DMS 273 (cell line): ENCODE results near the gene PDE4D.

Experiments used
- DNase-seq: peaks from one replicate; lab custom pipeline; 2025; ENCODE audit not compliant: unreplicated experiment; lab: John Stamatoyannopoulos, UW

Gene PDE4D

DNA sequence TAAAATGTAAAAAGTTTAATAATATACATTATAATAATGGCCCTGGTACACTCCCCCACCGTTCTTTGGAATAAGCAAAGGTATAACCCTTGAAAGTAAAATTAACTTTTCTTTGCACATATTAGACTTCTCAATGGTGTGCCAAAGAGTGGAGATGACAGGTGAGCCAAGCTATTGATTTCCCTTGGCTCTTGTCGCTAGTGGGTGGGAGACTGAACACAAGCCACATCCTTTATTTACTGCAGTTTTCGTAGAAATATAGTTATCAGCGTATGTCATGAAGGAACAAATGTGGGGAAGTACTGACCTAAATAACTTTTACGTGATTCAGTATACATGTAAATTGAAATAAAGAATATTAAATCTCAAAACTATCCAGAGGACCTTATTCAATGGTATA lies 761.4 kb downstream of the PDE4D start:
- no peak for DNase-seq

DNA sequence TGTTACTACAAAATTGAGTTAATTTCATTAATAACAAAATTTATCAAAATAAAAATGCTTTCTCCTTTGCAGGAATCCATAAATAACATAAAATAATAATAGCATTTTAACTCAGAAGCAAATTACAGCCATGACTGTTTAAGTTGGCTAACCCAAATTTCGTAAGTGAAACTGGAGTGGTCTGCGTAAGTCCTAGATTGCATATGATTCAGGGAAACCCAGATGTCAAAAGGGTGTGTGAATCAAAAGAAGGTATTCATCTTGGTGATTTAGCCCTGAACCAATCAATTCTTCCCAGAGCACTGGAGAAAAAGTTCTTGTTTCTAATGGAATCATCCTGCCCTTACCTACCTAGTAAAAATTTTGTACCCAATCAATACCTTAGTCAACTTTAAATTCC lies 763.1 kb downstream of the PDE4D start:
- no peak for DNase-seq

DNA sequence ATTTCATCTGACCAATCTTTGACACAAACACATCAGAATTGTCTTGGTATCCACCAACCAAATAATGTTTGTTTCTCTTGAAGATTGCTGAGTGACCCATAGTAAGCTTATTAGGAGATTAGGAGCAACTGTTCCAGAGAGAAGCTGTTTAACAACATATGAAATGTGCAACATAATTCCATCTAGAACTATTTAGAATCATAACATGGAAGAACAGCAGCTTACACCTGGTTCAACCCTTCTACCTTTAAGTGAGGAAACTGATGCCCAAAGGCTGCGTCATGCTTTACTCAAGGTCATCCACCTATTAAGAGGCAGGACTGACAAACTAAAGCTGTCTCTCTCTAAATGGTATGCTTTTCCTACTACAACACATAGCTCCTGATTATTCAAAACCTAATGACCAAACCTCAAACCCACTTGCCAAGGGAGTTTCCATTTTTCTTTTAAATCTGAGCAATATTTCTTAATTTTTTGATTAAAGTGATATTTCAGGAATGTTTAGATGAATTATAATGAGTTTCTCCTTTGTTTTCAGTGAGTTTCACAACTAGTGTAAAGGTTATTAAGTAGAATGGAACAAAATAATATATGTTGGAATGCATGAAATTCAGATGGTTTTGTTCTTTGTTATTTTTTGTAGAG lies 764.8 kb downstream of the PDE4D start:
- DNase-seq = no peak

DNA sequence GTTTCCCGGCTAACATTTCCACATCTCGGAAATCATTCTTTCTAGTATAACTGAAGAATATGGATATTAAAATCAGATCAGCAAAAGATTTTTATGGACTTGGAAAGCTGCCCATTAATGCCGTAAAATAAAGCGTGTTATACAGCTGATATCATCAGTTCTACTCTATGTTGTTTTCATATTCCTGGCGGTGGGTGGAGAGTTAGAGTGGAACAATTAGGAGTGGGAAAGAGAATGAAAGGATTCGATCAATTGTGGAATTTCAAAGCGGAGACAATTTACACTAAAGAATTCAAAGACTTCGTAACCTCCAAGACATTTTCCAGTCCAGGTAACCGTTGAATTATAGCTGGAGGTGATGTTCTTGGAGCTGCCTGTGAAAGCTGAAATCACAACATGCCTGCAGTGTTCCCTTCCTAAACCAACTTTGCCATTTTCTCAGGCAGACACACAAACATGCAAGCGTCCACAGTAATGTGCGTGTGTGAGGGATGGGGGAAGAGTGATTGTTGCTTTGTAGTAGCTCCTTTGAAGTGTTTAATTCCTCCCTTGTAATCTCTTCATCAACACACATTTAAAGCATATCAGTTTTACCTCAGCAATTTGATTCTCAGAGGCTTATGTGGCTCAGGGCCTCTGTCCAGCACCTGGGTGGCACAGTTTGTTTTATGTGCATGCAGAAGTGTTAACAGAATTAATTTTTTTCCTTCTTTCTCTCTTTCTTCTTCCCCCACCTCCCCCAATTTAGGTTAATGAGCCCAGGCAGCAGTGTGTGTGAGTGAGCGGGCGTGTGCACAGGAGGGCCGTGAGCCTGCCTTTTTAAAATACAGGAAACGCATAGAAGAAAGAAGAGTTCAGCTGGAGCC lies 766.6 kb downstream of the PDE4D start:
- DNase-seq = no peak

DNA sequence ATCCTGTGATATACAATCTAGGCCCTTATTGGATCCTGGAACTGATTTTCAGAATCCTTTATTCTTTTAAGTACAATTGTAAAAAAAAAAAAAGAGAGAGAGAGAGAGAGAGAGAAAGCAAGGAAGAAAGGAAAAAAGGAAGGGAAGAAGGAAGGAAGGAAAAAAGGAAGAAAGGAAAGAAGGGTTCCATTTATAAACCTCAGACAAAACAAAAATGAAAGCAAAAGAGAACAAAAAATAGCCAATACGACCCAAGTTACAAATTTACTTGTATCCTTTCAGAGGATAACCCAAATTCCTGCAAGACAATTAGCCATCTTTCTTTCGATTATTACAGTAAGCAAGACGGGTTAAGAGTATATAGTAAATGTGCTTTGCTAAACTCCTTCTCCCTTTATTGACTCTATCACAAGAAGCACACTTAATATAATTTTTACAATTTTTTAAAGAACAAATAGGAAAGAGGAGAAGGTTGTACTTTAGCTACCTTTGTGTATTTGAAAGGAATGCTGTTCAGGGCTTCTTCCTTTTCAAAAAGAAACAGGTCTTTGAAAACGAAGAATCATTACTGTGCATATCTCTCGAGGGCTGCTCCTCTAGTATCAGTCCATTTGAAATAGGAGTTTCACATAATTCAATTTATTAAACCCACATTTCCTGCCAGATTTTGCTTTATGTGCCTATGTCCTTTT lies 767.4 kb downstream of the PDE4D start:
- DNase-seq = no peak

DNA sequence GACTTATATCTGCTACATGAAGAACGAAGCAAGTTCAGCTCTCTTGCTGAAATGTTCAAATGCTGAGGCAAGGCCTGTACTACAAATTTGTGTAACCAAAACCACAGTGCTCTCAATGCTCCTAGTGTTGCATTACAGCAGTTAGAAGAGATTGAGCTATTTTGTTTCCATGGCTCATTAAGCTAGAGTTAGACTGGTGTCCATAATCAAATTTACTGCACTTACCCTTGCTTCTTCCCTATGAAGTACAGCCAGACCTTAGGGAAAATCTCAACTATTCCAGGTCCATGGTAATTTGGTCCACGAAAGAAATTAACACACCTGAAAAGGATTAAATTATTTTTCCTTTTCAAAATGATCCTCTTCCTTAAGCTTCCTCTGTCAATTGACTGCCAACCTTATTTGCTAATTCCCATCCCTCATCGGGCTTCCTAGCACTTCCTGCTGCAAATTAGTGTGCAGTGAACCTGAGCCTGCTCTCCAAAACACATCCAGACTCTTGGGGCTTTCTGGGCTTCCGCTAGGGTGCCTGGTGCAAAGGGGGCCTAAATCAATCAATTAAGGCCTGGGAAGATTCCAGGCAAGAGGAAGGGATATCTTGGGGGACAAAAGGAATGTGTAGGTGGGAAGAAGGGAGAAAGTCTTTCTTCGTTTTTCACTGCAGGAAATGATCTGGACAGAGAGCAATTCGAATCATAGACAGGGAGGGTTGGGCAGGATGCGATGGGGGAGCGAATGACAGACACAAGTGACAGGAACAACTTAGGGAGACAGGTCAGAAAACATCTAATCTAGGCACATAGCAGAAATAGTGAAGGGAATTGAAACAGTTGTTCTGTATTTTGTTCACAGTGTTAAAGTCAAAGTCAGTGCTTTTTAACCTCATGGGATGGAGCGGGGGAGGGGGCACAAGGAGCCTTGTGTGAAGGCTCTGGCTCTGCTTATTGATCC lies 768.2 kb downstream of the PDE4D start:
- DNase-seq = no peak

DNA sequence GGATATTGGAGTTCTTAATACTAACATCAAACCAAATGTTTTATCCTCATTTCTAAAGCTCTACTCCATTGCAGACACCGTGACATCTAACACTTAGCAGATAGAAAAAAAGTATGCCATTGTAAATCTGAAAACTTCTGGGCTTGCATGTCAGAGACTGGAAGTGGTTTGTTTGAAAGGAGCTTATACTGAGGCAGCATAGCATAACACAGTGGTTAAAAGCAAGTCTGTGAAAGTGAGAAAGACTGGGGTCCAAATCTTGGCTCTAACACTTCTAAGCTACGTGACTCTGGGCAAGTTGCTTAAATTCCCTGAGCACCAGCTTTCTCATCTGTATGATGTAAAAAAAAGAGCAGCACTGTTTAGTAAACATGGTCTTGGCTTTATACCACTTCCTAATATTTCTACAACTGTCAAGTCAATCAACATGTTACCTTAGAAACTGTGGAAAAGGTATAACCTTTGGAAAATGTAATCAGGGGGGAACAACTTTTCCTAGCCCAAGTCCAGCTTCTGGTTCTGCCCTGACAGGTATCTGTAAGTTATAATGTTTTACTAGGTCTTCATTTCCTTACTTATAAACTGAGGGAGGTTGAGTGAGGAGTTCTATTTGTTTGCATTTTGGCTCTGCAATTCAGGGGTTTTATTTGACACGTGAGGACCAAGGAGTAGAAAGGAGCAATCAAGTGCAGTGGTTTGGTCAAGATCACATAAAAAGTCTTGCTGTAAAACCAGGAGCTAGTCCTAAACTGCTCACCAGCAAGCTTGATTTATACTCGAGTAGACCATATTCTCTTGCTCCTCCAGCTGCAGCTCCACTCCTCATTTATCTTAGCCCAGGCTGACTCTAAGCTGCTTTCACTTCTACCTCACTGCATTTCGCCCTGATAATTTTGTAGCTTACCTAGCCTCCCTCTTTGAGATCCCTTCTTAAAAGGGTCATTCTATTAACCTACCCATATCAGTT lies 769.6 kb downstream of the PDE4D start:
- no peak for DNase-seq

DNA sequence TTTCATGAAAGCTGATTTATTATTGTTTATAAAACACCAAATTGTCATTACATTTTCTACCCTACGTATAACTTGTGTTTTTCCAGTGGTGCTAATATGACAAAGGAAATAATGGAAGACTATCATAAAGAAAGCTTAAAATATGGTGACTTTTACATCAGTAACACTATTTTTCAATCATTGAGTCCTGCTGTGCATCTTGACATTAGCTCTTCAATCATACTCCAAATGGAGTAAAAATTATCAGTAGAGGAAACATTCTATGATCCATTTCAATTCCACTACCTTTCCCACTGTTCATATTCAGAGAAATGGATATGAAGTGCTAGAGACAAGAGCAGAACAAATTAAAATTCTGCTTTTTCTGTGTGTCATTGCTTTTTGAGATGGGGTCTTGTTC lies 774.0 kb downstream of the PDE4D start:
- DNase-seq = no peak

DNA sequence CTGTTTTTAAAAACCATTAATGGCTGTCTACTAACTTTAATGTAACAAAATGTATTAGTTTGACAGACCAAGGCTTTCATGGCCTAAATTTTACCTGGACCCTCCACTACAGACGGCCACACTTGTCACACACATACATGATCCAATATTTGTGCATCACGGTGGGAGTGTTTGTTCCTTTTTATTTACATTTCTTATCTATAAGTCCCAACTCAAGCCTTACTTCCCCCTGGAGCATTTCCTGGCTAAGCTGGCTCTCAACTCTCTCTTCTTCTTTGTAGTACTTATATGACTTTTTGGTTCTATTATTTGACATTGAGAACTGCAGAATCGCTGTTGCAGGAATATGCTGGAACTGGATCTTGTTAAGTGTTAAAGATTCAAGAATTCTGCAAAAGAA lies 776.2 kb downstream of the PDE4D start:
- DNase-seq = no peak

DNA sequence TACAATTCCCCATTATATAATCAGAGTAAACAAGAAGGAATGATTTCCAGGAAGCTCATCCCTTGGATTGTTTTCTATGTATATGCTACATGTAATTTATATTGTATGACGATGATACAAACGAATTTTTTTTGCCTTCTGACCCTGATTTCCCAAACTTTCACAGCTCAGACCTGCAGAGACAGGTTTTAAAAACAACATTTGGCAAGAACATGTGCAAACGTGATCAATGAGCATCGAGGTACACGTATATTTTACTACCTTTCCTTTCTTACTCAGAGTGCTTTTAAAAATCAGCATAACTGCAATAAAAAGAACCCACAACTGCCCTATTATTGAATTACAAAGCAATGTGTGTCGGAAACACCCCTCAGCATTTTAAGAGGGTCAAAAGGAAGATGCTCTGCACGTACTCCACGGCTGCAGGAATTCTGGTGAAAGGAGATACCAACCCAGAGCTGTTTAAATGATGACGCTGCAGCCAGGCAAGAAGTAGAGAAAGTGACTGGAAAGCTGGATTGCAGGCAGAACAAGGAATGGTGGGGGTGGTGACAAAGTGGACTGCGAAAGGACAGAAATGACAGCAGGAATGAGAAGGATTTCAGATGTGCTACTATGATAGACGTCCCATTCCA lies 777.2 kb downstream of the PDE4D start:
- no peak for DNase-seq

DNA sequence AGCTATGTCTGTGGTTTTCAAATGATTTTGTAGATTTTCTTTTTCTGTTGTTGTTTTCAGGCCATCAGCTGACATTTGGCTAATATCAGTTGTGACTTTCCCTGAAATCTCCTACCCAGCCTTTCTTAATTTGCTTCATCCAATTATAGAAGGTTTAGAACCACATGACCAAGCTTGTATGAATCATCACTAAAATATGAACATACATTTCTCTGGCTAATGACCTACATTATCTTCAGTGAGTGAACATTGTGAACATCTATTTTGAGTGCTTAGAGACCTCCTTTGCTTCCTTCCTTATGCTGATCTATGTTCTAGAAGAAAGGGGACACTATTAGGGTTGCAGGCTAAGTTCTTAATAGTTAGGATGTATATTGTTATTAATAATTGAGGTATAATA lies 778.2 kb downstream of the PDE4D start:
- DNase-seq = no peak

DNA sequence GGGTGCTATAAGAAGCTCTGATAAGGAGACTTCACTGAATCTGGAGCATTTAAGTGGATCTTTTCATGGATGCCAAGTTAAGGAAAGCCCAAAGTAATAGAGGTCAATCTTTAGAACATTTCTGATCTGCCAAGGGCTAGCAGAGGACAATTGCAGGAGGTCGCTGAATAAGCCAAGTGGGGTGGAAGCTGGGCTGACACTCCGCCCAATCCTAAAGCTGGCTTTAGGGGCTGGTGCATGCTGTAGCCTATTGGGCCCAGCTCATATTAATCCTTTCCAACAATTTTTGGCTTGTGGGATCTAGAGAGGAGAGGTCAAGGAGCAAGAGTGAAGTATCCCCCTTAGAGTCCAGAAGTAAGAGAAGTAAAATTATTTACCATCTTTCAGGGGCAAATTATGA lies 784.1 kb downstream of the PDE4D start:
- DNase-seq = no peak

DNA sequence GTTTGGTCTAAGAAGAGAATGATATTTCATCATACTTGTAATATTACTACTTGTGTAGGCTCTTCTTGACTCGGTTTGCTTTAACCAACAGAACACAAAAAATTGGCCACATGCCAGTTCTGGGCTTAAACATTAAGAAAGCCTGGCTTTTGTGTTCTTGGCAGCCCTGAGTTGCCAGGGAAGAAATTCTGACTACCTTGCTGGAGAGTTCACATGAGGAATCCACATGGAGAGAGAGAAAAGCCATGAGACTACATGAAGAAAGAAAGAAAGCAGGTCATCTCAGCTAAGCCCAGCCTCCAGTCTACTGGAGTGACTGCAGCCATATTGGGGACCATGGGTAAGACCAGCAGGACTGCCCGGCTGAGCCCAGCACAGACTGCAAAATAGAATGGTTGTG lies 785.8 kb downstream of the PDE4D start:
- peak; percentile 27 for DNase-seq

DNA sequence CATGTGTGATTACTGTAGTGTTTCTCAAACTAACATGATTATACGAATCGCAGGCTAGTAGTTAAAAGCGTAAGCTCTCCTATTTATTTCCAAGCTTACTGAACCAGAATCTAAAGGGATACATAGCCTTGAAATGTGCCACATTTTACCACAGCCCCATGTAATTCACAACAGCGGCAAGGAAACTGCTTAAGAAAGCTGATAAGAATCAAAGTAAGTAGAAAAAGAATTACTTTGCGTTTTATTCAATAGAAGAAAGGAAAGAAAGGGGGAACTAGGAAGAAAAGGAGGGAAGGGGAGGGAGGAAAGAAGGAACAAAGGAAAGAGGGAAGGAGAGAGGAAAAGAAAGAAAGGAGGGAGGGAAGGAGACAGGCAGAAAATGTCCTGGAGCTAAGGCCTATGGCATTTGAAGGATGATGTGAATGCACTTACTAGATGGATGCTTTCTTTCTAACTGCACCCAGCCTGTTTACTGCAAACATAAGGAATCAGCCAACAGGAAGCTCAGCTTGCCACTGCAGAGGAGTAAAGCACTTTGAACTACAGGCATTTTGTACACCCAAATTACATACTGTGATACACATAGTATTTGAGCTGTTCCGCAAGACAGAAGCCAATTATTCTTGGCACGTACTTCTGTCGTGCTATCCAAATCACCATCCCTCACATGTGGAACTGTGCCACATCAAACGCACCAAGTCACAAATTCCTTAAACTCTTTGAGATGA lies 789.0 kb downstream of the PDE4D start:
- DNase-seq = no peak

DNA sequence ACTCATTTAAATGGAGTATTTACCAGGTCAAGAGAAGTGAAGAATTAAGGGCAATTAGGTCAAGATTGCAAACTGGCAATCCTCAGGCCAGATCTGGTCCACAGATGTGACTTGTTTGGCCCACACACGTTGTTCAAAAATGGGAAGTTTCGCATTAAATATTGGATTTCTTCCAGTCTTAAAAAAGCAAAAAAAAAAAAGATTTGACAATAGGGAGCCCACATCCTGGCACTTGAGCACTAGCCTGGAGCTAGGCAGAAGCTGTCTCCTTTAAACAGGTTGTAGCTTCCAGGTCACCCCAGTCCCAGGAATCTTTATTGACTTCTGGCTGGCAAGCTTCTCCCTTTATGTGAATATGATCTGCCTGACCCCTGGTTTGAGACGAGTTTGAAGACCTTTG lies 790.2 kb downstream of the PDE4D start:
- DNase-seq = no peak

DNA sequence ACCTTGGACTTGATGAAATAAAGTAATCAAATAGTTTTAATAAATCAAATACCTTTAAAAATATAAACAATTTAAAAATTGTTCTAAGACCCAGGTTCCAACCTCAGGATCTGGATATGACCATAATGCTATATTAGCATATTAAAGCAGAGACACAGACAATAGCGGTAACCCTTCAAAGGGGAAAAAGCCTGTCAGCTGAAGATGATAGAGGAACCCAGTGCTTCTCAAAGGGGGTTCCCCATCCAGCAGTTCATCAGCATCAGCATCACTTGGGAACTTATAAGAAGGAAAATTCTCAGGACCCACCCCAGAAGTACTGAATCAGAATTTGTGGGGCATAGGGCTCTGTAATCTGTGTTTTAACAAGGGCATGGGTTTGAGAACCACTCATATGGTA lies 791.1 kb downstream of the PDE4D start:
- no peak for DNase-seq

DNA sequence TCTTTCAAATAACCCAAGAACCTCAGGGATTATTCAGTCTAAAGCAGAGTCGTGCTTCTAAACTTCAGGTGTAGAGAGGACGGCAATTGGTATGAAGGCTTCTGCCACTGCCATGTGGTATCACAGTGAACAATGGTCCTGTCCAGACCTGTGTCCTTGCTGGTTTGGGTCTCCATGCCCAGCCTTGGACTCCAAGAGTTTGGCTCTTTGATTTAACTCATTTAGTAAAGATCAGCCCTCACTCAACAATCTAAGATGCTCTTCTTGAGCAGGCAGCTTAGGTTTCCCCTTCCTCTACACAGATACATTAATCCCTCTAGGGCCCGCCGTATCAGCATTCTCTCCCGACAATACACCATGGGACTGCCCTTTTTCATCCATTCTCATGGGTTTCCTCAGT lies 792.7 kb downstream of the PDE4D start:
- no peak for DNase-seq

DNA sequence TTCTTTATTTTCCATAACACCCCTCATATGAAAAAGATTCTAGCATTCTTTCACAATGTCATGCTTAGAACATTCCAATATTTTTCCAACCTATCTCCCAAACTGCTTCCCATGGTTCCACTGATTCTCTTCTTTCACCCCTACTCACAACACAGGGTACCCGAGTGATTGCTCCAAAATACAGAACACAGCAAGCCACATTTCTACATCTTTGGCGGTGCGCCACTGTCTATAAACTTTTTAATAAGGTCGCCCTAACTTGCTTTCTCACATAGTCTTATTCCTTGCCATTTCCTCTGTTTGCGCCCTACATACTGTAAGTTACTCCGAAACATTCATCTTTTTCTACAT lies 793.6 kb downstream of the PDE4D start:
- DNase-seq = no peak
